Peyer's patch (tissue), 4 donors: Measurements from ENCODE around the gene PLEKHG2.

Source experiments
- POLR2A ChIP-seq, 2 donors: fragments of 450-650 bp; IDR thresholded peaks; one replicate each; pipeline ENCODE4 v1.5.1; 2017; ENCODE audit warnings: antibody characterized with exemption in 2 of 2, mild to moderate bottlenecking in 2 of 2, moderate library complexity in 2 of 2
- TF ChIP-seq, protein P1 (sequence below), 6 experiments: fragments of 450-650 bp in 4 of 6; fragments of 200-600 bp in 2 of 6; sonication (generic) in 1 of 6; IDR thresholded peaks; one replicate each; pipeline ENCODE4 v1.5.1; 2017 to 2019; ENCODE audit warnings: antibody characterized with exemption in 6 of 6, mild to moderate bottlenecking in 3 of 6, moderate library complexity in 1 of 6

DNA sequence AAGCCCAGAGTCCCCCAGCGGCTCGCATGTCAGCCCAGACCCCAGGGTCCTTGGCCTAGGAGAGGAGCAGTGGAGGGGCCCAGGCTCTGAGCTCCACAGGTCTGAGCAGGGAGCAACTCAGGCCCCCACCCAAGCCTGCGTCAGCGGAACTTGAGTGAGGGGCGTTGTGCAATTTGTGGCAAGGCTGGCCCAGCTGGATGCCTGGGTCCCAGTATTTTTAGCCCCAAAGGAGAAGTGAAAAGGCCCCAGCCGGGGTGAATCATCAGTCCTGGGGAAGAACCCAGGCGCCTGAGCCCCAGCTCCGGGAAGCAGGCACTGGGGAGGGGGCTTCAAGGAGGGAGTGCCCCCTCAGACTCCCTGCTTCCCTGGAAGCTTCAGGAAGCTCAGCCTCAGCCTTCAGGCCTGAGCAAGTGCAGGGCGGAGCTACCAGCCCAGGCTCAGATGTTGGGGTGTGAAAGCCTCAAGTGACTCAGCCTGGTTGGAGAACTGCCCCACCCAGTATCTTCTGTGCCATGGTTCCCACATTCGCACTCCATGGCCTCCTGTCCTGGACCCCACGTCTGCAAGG, 14.1 kb upstream of the PLEKHG2 start:
- TF ChIP-seq, protein P1, sequence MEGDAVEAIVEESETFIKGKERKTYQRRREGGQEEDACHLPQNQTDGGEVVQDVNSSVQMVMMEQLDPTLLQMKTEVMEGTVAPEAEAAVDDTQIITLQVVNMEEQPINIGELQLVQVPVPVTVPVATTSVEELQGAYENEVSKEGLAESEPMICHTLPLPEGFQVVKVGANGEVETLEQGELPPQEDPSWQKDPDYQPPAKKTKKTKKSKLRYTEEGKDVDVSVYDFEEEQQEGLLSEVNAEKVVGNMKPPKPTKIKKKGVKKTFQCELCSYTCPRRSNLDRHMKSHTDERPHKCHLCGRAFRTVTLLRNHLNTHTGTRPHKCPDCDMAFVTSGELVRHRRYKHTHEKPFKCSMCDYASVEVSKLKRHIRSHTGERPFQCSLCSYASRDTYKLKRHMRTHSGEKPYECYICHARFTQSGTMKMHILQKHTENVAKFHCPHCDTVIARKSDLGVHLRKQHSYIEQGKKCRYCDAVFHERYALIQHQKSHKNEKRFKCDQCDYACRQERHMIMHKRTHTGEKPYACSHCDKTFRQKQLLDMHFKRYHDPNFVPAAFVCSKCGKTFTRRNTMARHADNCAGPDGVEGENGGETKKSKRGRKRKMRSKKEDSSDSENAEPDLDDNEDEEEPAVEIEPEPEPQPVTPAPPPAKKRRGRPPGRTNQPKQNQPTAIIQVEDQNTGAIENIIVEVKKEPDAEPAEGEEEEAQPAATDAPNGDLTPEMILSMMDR (IDR thresholded peaks at IDR 0.05) = no peak
- peak; percentile 61 to 89 for TF ChIP-seq POLR2A (IDR thresholded peaks at IDR 0.05)
